GM19193 (cell line): ENCODE results near the gene ADAMTSL3.

Experiments used
- POLR2A ChIP-seq: IDR thresholded peaks from 4 replicates; pipeline ENCODE4 v1.6.1; 2011; ENCODE audit not compliant: insufficient read depth, insufficient read length; ENCODE audit errors: extremely low read depth

Gene ADAMTSL3

GRCh38 chr15:83919319-83919830, 265.5 kb downstream of the ADAMTSL3 start:
- TF ChIP-seq POLR2A: no peak

GRCh38 chr15:83919978-83920510, 266.1 kb downstream of the ADAMTSL3 start:
- no peak for TF ChIP-seq POLR2A

GRCh38 chr15:83922649-83923294, 268.8 kb downstream of the ADAMTSL3 start:
- no peak for TF ChIP-seq POLR2A

GRCh38 chr15:83926116-83926515, 272.2 kb downstream of the ADAMTSL3 start:
- no peak for TF ChIP-seq POLR2A

- TF ChIP-seq POLR2A: no peak
Observed at GRCh38 chr15:83927704-83928391, 273.9 kb downstream of the ADAMTSL3 start.

GRCh38 chr15:83928392-83928734, 274.4 kb downstream of the ADAMTSL3 start:
- no peak for TF ChIP-seq POLR2A

GRCh38 chr15:83928878-83929418, 275.0 kb downstream of the ADAMTSL3 start:
- no peak for TF ChIP-seq POLR2A

GRCh38 chr15:83929619-83930018, 275.7 kb downstream of the ADAMTSL3 start:
- no peak for TF ChIP-seq POLR2A

DNA sequence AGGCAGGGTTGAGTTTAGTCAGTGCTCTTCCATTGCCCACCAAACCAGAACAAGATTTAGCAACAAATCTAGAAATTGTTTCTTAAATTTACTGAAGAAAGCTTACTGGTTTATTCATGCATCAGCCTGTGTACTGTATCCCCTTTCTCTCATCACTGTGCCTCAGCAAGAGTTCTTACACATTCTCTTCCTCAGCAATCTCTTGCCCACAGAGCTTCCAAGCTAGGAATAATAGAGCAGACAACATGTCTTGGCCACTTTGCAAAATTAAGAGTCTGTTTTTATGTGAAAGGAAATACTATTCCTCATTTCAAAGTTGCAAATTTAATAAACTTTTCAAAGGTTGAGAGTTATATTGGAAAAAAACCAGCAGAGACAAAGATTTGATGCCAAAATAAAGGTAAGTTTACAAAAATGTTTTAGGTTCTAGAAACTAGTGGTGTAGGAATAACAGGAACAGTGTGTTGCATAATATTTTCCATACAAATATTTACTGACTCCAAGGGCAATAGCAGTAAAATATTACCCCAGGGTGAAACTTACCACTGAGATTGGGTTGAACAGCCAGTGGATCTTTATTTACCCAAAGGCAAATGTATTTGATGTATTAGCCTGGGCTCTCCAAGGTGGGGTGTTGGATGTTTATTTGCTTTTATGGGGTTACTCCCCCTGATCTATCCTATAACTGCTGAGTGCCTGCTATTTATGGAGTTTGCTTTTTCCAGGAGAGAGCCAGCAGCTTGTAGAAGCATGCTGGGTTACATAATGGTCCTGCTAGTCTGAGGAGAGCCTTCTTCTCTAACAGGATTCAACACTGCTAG, 276.7 kb downstream of the ADAMTSL3 start:
- no peak for TF ChIP-seq POLR2A

GRCh38 chr15:83935774-83936173, 281.9 kb downstream of the ADAMTSL3 start:
- no peak for TF ChIP-seq POLR2A

DNA sequence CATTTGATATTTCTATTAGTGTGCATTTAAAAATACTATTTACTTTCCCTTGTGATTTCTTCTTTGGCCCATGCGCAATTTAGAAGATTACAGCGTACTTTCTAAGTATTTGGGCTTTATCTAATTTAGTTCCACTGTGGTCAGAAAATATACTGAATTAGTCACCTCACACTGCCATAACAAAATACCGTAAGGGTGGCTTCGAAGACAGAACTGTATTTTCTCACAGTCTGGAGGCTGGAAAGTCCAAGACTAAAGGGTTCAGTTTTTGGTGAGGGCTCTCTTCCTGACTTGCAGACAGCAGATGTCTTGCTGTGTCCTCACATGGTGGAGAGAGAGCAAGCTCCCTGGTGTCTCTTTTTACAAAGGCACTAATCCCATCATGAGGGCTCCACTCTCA, 286.2 kb downstream of the ADAMTSL3 start:
- no peak for TF ChIP-seq POLR2A

GRCh38 chr15:83943043-83943442, 289.1 kb downstream of the ADAMTSL3 start:
- no peak for TF ChIP-seq POLR2A

DNA sequence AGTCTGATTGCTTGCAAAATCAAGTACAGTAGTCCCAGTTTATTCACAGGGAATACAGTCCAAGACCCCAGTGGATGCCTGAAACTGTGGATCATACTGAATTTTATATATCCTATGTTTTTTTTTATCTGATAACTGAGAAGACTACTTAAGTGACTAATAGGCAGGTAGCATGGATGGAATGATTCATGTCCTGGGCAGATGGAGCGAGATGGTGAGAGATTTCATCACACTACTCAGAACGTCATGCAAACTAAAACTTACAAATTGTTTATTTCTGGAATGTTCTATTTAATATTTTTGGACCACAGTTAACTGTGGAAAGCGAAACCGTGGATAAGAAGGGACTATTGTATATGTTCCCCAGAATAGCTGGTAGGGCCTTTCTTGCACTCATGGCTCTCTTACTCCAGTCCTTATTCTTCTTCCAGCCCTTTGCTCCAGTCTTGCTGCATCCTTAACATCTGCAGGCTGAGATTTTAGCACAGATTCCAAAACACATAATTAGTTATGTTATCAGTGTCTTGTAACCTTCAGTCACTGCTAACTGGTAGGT, 290.0 kb downstream of the ADAMTSL3 start:
- TF ChIP-seq POLR2A: no peak

DNA sequence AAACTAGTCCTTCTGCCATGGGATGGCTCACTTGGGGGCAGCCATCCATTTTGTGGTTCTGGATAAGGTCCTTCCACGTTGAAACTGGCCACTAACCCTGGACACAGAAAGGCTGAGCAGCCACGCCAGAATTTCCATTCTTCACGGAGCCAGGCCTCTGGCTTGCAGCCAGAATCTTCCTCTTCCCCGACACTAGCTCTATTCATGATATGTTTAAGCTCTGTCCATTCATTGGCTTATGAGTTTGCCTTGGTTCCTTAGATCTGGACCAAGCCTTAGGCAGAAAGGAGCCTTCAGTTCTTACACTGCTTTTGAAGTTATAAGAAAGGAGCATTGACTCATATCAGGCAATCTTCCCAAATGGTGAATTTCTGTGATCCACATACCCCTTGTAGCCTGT, 293.2 kb downstream of the ADAMTSL3 start:
- TF ChIP-seq POLR2A: no peak

- TF ChIP-seq POLR2A: no peak
Observed at GRCh38 chr15:83954506-83954905, 300.6 kb downstream of the ADAMTSL3 start.

GRCh38 chr15:83955806-83956265, 301.9 kb downstream of the ADAMTSL3 start:
- peak; percentile 46 for TF ChIP-seq POLR2A

DNA sequence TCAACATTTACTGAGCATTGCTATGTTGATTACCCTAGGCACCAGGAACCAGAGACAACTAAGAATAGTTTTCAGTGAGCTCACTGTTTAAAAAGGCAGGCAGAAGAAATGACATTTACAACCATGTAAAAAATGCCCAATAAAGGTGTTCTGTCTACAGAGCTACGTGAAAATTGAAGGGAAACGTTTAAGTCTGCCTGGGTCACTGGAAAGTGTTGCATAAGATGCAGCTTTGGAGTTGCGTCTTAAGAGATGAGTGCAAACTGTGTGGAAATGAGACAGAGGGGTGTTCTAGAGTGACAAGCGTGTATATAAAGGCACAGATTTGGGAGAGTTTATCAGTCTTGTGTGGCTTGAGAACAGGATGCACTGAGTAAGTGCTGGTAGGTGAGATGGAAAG, 303.0 kb downstream of the ADAMTSL3 start:
- no peak for TF ChIP-seq POLR2A
